Uterus (tissue), 4 donors: ENCODE results near the gene PRKG1. TPM values are rescaled to one million over a fixed set of nuclear protein-coding genes. Genes with fewer than 3 reads are reported as not detected.

Experiments
- DNase-seq, 2 donors: peaks; one replicate each; pipeline ENCODE4 v3.0.0-alpha.2; 2019 to 2020
- H3K27ac ChIP-seq, 2 donors: fragments of 200-600 bp; sonication (generic); 1 replicate in 1 of 2; 2 replicates in 1 of 2; pipeline ENCODE4 v1.5.1; 2016 to 2018
- H3K27me3 ChIP-seq, 2 donors: fragments of 200-600 bp; sonication (generic); one replicate each; pipeline ENCODE4 v1.5.1; 2018 to 2019; ENCODE audit warnings: control low read depth in 1 of 2
- H3K36me3 ChIP-seq, 2 donors: fragments of 200-600 bp; sonication (generic); one replicate each; pipeline ENCODE4 v1.5.1; 2019; ENCODE audit warnings: control low read depth in 1 of 2
- H3K4me1 ChIP-seq, 2 donors: fragments of 200-600 bp; sonication (generic); one replicate each; pipeline ENCODE4 v1.5.1; 2018 to 2019; ENCODE audit warnings: control low read depth in 1 of 2
- H3K4me3 ChIP-seq, 2 donors: fragments of 200-600 bp; sonication (generic); 1 replicate in 1 of 2; 2 replicates in 1 of 2; pipeline ENCODE4 v1.5.1; 2018 to 2019; ENCODE audit warnings: mild to moderate bottlenecking in 1 of 2
- H3K9me3 ChIP-seq, 2 donors: fragments of 200-600 bp; sonication (generic); one replicate each; pipeline ENCODE4 v1.5.1; 2019; ENCODE audit warnings: control low read depth in 1 of 2
- POLR2A ChIP-seq, 2 donors: fragments of 450-650 bp; IDR thresholded peaks; one replicate each; pipeline ENCODE4 v1.6.1; 2016; ENCODE audit warnings: antibody characterized with exemption in 2 of 2, mild to moderate bottlenecking in 1 of 2, moderate library complexity in 1 of 2
- intact Hi-C: fragments of 100-400 bp; cut with DNase I; formaldehyde crosslinking; loops from one replicate; pipeline ENCODE4 v1.15.1; 2023; ENCODE audit warnings: low total_unique reads
- total RNA-seq, 4 donors: library from RNA; depleted of rRNA in 3 of 4; stranded (reverse); fragments of >200 nt in 3 of 4; gene quantifications; one replicate each; pipeline versions ENCODE4 v1.1.0 to v1.2.4, GENCODE V29; 2014 to 2023
- TF ChIP-seq, protein P1 (sequence below), 4 experiments: fragments of 200-600 bp in 2 of 4; fragments of 450-650 bp in 2 of 4; sonication (generic) in 2 of 4; IDR thresholded peaks; one replicate each; pipeline ENCODE4 v1.5.1; 2016 to 2019; ENCODE audit warnings: antibody characterized with exemption in 4 of 4, mild to moderate bottlenecking in 2 of 4, moderate library complexity in 1 of 4
- donor health status: DM: yes; HTN: yes; CAD: no.

PRKG1 gene
- total RNA-seq, 4 donors from 2014 or later = 32.4 to 136 (median 69.6) TPM

DNA sequence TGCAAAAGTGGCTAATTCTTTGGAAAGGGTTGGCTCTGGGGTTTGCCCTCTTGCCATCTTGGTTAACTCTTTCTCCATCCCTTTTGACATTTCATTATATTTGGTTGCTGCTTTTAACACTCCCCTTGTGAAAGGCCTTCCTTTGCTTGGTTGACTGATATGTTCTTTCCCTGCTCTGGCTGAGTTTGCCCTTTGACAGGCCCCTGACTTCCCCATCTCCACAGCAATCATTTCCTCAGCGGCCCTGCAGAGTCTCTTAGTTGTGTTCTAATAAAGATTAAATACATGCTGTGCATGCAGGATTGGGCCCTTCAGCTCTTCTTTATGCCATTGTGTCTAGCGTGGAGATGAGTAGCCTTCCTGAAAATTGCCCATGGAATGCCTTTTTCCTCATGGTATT lies 709.7 kb downstream of the PRKG1 start:
- Histone ChIP-seq H3K4me1 (no peaks in the 10 kb centered on the region), H3K4me3 (no peak overlapping the region), H3K9me3 (no peaks in the 10 kb centered on the region), H3K27ac (no peak overlapping the region), H3K36me3 (no peaks in the 10 kb centered on the region), H3K27me3 (no peaks in the 10 kb centered on the region)
- no peak for DNase-seq
- intact Hi-C loops = no loop called here
- TF ChIP-seq POLR2A (IDR thresholded peaks at IDR 0.05) = no peak
- TF ChIP-seq, protein P1, sequence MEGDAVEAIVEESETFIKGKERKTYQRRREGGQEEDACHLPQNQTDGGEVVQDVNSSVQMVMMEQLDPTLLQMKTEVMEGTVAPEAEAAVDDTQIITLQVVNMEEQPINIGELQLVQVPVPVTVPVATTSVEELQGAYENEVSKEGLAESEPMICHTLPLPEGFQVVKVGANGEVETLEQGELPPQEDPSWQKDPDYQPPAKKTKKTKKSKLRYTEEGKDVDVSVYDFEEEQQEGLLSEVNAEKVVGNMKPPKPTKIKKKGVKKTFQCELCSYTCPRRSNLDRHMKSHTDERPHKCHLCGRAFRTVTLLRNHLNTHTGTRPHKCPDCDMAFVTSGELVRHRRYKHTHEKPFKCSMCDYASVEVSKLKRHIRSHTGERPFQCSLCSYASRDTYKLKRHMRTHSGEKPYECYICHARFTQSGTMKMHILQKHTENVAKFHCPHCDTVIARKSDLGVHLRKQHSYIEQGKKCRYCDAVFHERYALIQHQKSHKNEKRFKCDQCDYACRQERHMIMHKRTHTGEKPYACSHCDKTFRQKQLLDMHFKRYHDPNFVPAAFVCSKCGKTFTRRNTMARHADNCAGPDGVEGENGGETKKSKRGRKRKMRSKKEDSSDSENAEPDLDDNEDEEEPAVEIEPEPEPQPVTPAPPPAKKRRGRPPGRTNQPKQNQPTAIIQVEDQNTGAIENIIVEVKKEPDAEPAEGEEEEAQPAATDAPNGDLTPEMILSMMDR (IDR thresholded peaks at IDR 0.05) = no peak

GRCh38 chr10:51786016-51786683 lies 711.9 kb downstream of the PRKG1 start:
- TF ChIP-seq, protein P1 (IDR thresholded peaks at IDR 0.05) = no peak
- TF ChIP-seq POLR2A (IDR thresholded peaks at IDR 0.05) = no peak
- Histone ChIP-seq H3K27me3 (no peaks in the 10 kb centered on the region), H3K9me3 (no peaks in the 10 kb centered on the region), H3K4me3 (no peak overlapping the region), H3K27ac (no peak overlapping the region), H3K4me1 (no peaks in the 10 kb centered on the region), H3K36me3 (no peaks in the 10 kb centered on the region)
- DNase-seq = no peak
- intact Hi-C loops = no loop called here

DNA sequence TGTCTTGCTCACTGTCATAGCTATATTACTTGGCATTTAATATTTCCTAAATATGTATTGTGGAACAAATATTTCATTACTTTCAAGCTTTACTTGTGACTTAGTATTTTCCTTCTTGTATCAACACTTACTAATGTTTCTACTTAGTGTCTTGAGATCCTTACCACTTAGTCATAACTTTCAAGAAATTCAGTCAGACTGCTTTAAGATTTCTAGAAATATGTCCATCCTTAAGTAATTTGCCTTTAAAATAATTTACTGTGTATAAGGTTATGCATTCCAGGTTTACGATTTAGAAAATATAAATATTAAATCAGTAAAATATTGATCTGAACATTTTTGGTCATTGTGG lies 712.4 kb downstream of the PRKG1 start:
- Histone ChIP-seq H3K36me3 (no peaks in the 10 kb centered on the region), H3K27me3 (no peaks in the 10 kb centered on the region), H3K9me3 (no peaks in the 10 kb centered on the region), H3K27ac (no peak overlapping the region), H3K4me1 (no peaks in the 10 kb centered on the region), H3K4me3 (no peak overlapping the region)
- intact Hi-C loops = no loop called here
- TF ChIP-seq, protein P1 (IDR thresholded peaks at IDR 0.05) = no peak
- TF ChIP-seq POLR2A (IDR thresholded peaks at IDR 0.05) = no peak
- DNase-seq = no peak

DNA sequence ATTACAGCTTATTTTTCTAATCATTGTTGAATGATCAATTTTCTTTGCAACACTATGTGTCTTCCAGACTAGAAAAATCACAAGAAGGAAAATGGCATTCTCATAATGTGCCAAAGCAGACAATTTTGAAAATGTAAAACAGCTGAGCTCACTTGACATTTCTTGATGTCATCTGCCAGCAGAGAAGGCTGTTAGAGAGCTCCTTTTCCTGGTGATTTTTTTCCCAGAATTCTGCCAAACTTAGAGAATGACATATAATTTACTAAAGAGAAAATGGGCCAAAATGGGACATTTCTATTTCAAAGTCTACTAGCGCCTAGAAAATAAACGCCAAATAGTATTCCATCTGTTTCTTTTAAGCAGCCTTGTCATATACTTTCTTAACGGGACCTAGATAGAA lies 714.0 kb downstream of the PRKG1 start:
- TF ChIP-seq, protein P1 (IDR thresholded peaks at IDR 0.05) = no peak
- TF ChIP-seq POLR2A (IDR thresholded peaks at IDR 0.05) = no peak
- peaks cover 0 to 9% of the 10 kb centered on the region in 2 donors for H3K9me3 ChIP-seq
- H3K27me3 ChIP-seq = no peaks in the 10 kb centered on the region
- H3K27ac ChIP-seq = no peak overlapping the region
- H3K4me3 ChIP-seq = no peak overlapping the region
- H3K4me1 ChIP-seq = no peaks in the 10 kb centered on the region
- intact Hi-C loops = no loop called here
- no peaks in the 10 kb centered on the region for H3K36me3 ChIP-seq
- no peak for DNase-seq

GRCh38 chr10:51789118-51789517 lies 714.8 kb downstream of the PRKG1 start:
- intact Hi-C loops = no loop called here
- no peak overlapping the region for H3K4me3 ChIP-seq
- no peaks in the 10 kb centered on the region for H3K27me3 ChIP-seq
- H3K9me3 ChIP-seq = peaks cover 0 to 9% of the 10 kb centered on the region in 2 donors
- no peaks in the 10 kb centered on the region for H3K4me1 ChIP-seq
- no peaks in the 10 kb centered on the region for H3K36me3 ChIP-seq
- TF ChIP-seq, protein P1 (IDR thresholded peaks at IDR 0.05) = no peak
- TF ChIP-seq POLR2A (IDR thresholded peaks at IDR 0.05) = no peak
- H3K27ac ChIP-seq = no peak overlapping the region
- DNase-seq = no peak
